ENCODE results near the gene FAM162A. TPM values are rescaled to one million over a fixed set of nuclear protein-coding genes. Genes with fewer than 3 reads are reported as not detected.

The FAM162A gene
- total RNA-seq, 2 experiments from 2014 or later = 32.8 to 34.6 TPM

- Mint-ChIP-seq H3K36me3 (ENCODE audit: low read depth) (peaks cover 70% of the 10 kb centered on the region), H3K27me3 (no peaks in the 10 kb centered on the region), H3K9me3 (no peaks in the 10 kb centered on the region), H3K27ac (peak overlapping the region; percentile 27), H3K4me1 (ENCODE audit: low read depth) (peaks cover 23% of the 10 kb centered on the region), H3K4me3 (no peak overlapping the region)
- DNase-seq (no peak), ATAC-seq (ENCODE audit: poor library complexity) (no peak)
- Histone ChIP-seq H3K4me1 (ENCODE audit: insufficient read depth, low read length) (peaks cover 5% of the 10 kb centered on the region), H3K27me3 (ENCODE audit: control insufficient read depth in 1 of 2, insufficient read depth in 2 of 2, low read length in 2 of 2) (no peaks in the 10 kb centered on the region), H3K9me3 (ENCODE audit: control insufficient read depth in 1 of 2, insufficient read depth in 1 of 2, low read length in 2 of 2) (no peaks in the 10 kb centered on the region), H3K27ac (ENCODE audit: low read depth in 1 of 2, low read length in 2 of 2) (no peak overlapping the region), H3K4me3 (ENCODE audit: low read length) (no peak overlapping the region), H3K36me3 (ENCODE audit: insufficient read depth, low read length) (peaks cover 44% of the 10 kb centered on the region)
- no peak for TF ChIP-seq CTCF (IDR thresholded peaks at IDR 0.05)
- POLR2A ChIA-PET = interaction anchor here (0.6 to 1.0 kb wide), 2 partner anchors 10 to 15 kb away, joined by 3 read pairs; no protein-coding TSS in a partner anchor
- CTCF ChIA-PET = no interaction called here
- intact Hi-C loops (cut with DNase I, micrococcal nuclease) = no loop called here
These were observed 37.9 kb downstream of the FAM162A start for GRCh38 chr3:122421836-122422235.

- no peak for ATAC-seq (ENCODE audit: poor library complexity)
- peaks cover 8% of the 10 kb centered on the region for H3K4me1 Mint-ChIP-seq (ENCODE audit: low read depth)
- intact Hi-C loops (cut with DNase I, micrococcal nuclease) = no loop called here
These were observed 44.0 kb downstream of the FAM162A start for GRCh38 chr3:122427857-122428471.

GRCh38 chr3:122430371-122430770 lies 46.4 kb downstream of the FAM162A start:
- peaks cover 4 to 5% of the 10 kb centered on the region in 2 experiments for H3K9me3 ChIP-seq (ENCODE audit: control insufficient read depth in 1 of 2, insufficient read depth in 1 of 2, low read length in 2 of 2)
- intact Hi-C loops (cut with DNase I, micrococcal nuclease) = no loop called here
- no peak for DNase-seq
- ChIA-PET CTCF (no interaction called here), POLR2A (interaction anchor here (4.4 kb wide), 1 partner anchor 14 kb away, joined by 19 read pairs; the partner anchor contains the start of gene WDR5B)
- no peak for TF ChIP-seq CTCF (IDR thresholded peaks at IDR 0.05)
- Mint-ChIP-seq H3K27ac (no peak overlapping the region), H3K4me1 (ENCODE audit: low read depth) (no peaks in the 10 kb centered on the region), H3K27me3 (no peaks in the 10 kb centered on the region), H3K4me3 (no peak overlapping the region), H3K9me3 (peaks cover 5% of the 10 kb centered on the region), H3K36me3 (ENCODE audit: low read depth) (peaks cover 94% of the 10 kb centered on the region)
- ATAC-seq (ENCODE audit: poor library complexity) = no peak
- no peak overlapping the region for H3K4me3 ChIP-seq (ENCODE audit: low read length)
- H3K27me3 ChIP-seq (ENCODE audit: control insufficient read depth in 1 of 2, insufficient read depth in 2 of 2, low read length in 2 of 2) = no peaks in the 10 kb centered on the region
- H3K27ac ChIP-seq (ENCODE audit: low read depth in 1 of 2, low read length in 2 of 2) = no peak overlapping the region
- H3K36me3 ChIP-seq (ENCODE audit: insufficient read depth, low read length) = peaks cover 71% of the 10 kb centered on the region
- no peaks in the 10 kb centered on the region for H3K4me1 ChIP-seq (ENCODE audit: insufficient read depth, low read length)

More at GRCh38 chr3:122427857-122428471, 44.0 kb downstream of the FAM162A start:
- POLR2A ChIA-PET = interaction anchor here (1.2 kb wide), 1 partner anchor 11 kb away, joined by 5 read pairs; no protein-coding TSS in a partner anchor
- H3K36me3 Mint-ChIP-seq (ENCODE audit: low read depth) = peaks cover 92% of the 10 kb centered on the region
- Histone ChIP-seq H3K27ac (ENCODE audit: low read depth in 1 of 2, low read length in 2 of 2) (no peak overlapping the region), H3K4me3 (ENCODE audit: low read length) (no peak overlapping the region), H3K4me1 (ENCODE audit: insufficient read depth, low read length) (no peaks in the 10 kb centered on the region), H3K36me3 (ENCODE audit: insufficient read depth, low read length) (peaks cover 70% of the 10 kb centered on the region), H3K9me3 (ENCODE audit: control insufficient read depth in 1 of 2, insufficient read depth in 1 of 2, low read length in 2 of 2) (peaks cover 4 to 5% of the 10 kb centered on the region in 2 experiments), H3K27me3 (ENCODE audit: control insufficient read depth in 1 of 2, insufficient read depth in 2 of 2, low read length in 2 of 2) (no peaks in the 10 kb centered on the region)
- H3K27me3 Mint-ChIP-seq = no peaks in the 10 kb centered on the region
- TF ChIP-seq CTCF (IDR thresholded peaks at IDR 0.05) = no peak
- no peak for DNase-seq
- peaks cover 5% of the 10 kb centered on the region for H3K9me3 Mint-ChIP-seq
- CTCF ChIA-PET = no interaction called here
- H3K4me3 Mint-ChIP-seq = no peak overlapping the region
- H3K27ac Mint-ChIP-seq = peak overlapping the region; percentile 68
